HepG2 (cell line): ENCODE data around the gene ABL2. TPM values are rescaled to one million over a fixed set of nuclear protein-coding genes. Genes with fewer than 3 reads are reported as not detected.

Experiments
- HDAC1 ChIP-seq: sonication (generic); formaldehyde crosslinking; IDR thresholded peaks from 2 replicates; pipeline ENCODE4 v1.5.1; 2020; ENCODE audit warnings: mild to moderate bottlenecking, missing genetic modification reagents
- HOXA5 ChIP-seq: sonication (generic); formaldehyde crosslinking; IDR thresholded peaks from 2 replicates; pipeline ENCODE4 v1.4.0; 2020; ENCODE audit warnings: missing genetic modification reagents
- JUN ChIP-seq: sonication (generic); formaldehyde crosslinking; IDR thresholded peaks from 2 replicates; pipeline ENCODE4 v1.4.0; 2020; ENCODE audit warnings: mild to moderate bottlenecking, missing genetic modification reagents
- MAF1 ChIP-seq: sonication (generic); formaldehyde crosslinking; IDR thresholded peaks from 2 replicates; pipeline ENCODE4 v1.5.0; 2020; ENCODE audit warnings: missing genetic modification reagents, borderline replicate concordance
- TRIM24 ChIP-seq: sonication (generic); formaldehyde crosslinking; IDR thresholded peaks from 2 replicates; pipeline ENCODE4 v1.8.0; 2022; ENCODE audit warnings: mild to moderate bottlenecking, missing genetic modification reagents
- ZNF335 ChIP-seq: sonication (generic); formaldehyde crosslinking; IDR thresholded peaks from 2 replicates; pipeline ENCODE4 v1.4.0; 2020; ENCODE audit warnings: missing genetic modification reagents
- ZNF337 ChIP-seq: sonication (generic); formaldehyde crosslinking; IDR thresholded peaks from 2 replicates; pipeline ENCODE4 v1.5.1; 2020; ENCODE audit warnings: missing genetic modification reagents, low read depth, mild to moderate bottlenecking, borderline replicate concordance
- ZNF773 ChIP-seq: sonication (generic); formaldehyde crosslinking; IDR thresholded peaks from 2 replicates; pipeline ENCODE4 v1.4.0; 2020; ENCODE audit warnings: missing genetic modification reagents, borderline replicate concordance
- polyA plus RNA-seq, 8 experiments: library from polyadenylated mRNA; depleted of rRNA in 3 of 8; stranded (reverse) in 7 of 8; unstranded in 1 of 8; fragments of >200 nt; fragmentation: Illumina TruSeq in 4 of 8; extraction: Trizol in 4 of 8; gene quantifications; 2 replicates each; pipeline versions ENCODE4 v1.2.1 to v1.2.3, GENCODE V29; 2011 to 2016; ENCODE audit warnings: low read depth in 4 of 8, missing spikeins in 1 of 8, mixed read lengths in 1 of 8; ENCODE audit not compliant: insufficient read depth in 1 of 8
- total RNA-seq, 5 experiments: library from RNA; depleted of rRNA; stranded (reverse); fragments of >200 nt; fragmentation: Illumina TruSeq; extraction: Trizol; gene quantifications; 2 replicates each; pipeline ENCODE4 v1.2.3, GENCODE V29; 2016; ENCODE audit warnings: low read depth in 1 of 5
- TF ChIP-seq, protein P1 (sequence below): IDR thresholded peaks from 2 replicates; pipeline ENCODE4 v1.6.1; 2018; ENCODE audit warnings: missing genetic modification reagents
- TF ChIP-seq, protein P2 (sequence below): sonication (generic); formaldehyde crosslinking; IDR thresholded peaks from 2 replicates; pipeline ENCODE4 v1.4.0; 2020; ENCODE audit warnings: missing genetic modification reagents, low read depth, mild to moderate bottlenecking, borderline replicate concordance
- TF ChIP-seq, protein P3 (sequence below): IDR thresholded peaks from 2 replicates; pipeline ENCODE4 v1.6.1; 2016; ENCODE audit warnings: missing biosample characterization, missing genetic modification reagents, low read depth
- TF ChIP-seq, protein P4 (sequence below): sonication (generic); formaldehyde crosslinking; IDR thresholded peaks from 2 replicates; pipeline ENCODE4 v1.4.0; 2020; ENCODE audit warnings: mild to moderate bottlenecking, missing genetic modification reagents
- TF ChIP-seq, protein P5 (sequence below): sonication (generic); formaldehyde crosslinking; IDR thresholded peaks from 2 replicates; pipeline ENCODE4 v1.4.0; 2020; ENCODE audit warnings: low read depth, mild to moderate bottlenecking, missing genetic modification reagents
- TF ChIP-seq, protein P6 (sequence below): fragments of 450-650 bp; IDR thresholded peaks from 2 replicates; pipeline ENCODE4 v1.6.1; 2016
- TF ChIP-seq, protein P7 (sequence below): sonication (generic); formaldehyde crosslinking; IDR thresholded peaks from 2 replicates; pipeline ENCODE4 v1.9.0; 2021; ENCODE audit warnings: missing genetic modification reagents, mild to moderate bottlenecking, borderline replicate concordance
- TF ChIP-seq, protein P8 (sequence below): sonication (generic); formaldehyde crosslinking; IDR thresholded peaks from 2 replicates; pipeline ENCODE4 v1.4.0; 2020; ENCODE audit warnings: mild to moderate bottlenecking, missing genetic modification reagents, borderline replicate concordance

Gene ABL2
- total and polyA plus RNA-seq, 2 of the 13 experiments (the other 11 are each of a cell fraction or from before 2014, with no cell fraction given), result 5.8 to 6.0 TPM

DNA sequence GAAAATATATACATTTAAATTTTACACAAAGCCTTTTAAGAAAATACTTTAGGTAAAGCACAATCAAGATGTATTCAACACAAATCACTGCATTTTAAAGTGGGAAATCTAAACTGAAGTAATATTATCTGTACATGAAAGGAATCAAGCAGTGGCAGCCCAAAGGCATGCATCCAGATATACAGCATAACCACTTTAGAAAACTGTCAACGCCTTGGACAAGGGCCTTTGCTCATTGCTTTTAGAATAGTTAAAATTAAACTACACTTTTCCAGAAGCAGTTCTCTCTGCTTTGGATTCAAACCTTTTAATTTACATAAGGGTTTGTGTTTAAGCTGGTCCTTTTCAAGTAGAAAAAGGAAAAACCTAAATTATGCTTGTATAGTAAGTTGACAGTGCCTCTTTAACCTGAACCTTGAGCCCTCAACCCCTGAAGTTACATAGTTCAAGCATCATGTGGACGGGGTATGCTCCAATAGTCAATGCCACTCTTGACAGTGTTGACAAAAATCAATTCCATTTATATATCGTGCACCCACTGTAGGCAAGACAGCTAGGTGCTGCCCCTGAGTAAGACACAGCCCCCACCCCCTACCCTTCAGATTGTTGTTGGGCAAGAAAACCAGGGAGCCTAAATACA is 124.7 kb downstream of the ABL2 start (continued):
- TF ChIP-seq, protein P1, sequence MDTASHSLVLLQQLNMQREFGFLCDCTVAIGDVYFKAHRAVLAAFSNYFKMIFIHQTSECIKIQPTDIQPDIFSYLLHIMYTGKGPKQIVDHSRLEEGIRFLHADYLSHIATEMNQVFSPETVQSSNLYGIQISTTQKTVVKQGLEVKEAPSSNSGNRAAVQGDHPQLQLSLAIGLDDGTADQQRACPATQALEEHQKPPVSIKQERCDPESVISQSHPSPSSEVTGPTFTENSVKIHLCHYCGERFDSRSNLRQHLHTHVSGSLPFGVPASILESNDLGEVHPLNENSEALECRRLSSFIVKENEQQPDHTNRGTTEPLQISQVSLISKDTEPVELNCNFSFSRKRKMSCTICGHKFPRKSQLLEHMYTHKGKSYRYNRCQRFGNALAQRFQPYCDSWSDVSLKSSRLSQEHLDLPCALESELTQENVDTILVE (CRISPR knock-in tag), result 0 out of 2 replicates have a peak, but pooled peaks have one; percentile 59
- TF ChIP-seq ZNF337 (CRISPR knock-in tag) (no peak), HOXA5 (CRISPR knock-in tag) (no peak), HDAC1 (CRISPR knock-in tag) (peak; percentile 93), ZNF773 (CRISPR knock-in tag) (no peak), MAF1 (CRISPR knock-in tag) (no peak), JUN (CRISPR knock-in tag) (no peak), ZNF335 (CRISPR knock-in tag) (peak; percentile 7; the same call in 1 of the 2 replicates), TRIM24 (CRISPR knock-in tag) (no peak)
- TF ChIP-seq, protein P2, sequence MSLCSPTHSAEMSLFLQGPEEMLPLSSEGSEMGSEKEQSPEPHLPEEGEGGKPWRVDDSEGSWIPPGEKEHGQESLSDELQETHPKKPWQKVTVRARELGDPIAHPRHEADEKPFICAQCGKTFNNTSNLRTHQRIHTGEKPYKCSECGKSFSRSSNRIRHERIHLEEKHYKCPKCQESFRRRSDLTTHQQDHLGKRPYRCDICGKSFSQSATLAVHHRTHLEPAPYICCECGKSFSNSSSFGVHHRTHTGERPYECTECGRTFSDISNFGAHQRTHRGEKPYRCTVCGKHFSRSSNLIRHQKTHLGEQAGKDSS (CRISPR knock-in tag), result no peak; the same call in 1 of the 2 replicates
- TF ChIP-seq, protein P3, sequence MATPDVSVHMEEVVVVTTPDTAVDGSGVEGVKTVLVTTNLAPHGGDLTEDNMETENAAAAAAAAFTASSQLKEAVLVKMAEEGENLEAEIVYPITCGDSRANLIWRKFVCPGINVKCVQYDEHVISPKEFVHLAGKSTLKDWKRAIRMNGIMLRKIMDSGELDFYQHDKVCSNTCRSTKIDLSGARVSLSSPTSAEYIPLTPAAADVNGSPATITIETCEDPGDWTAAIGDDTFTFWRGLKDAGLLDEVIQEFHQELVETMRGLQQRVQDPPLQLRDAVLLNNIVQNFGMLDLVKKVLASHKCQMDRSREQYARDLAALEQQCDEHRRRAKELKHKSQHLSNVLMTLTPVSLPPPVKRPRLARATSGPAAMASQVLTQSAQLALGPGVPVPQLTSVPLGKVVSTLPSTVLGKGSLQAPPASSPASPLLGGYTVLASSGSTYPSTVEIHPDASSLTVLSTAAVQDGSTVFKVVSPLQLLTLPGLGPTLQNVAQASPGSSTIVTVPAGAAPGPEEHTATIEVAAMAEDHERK (CRISPR knock-in tag), result no peak
- TF ChIP-seq, protein P4, sequence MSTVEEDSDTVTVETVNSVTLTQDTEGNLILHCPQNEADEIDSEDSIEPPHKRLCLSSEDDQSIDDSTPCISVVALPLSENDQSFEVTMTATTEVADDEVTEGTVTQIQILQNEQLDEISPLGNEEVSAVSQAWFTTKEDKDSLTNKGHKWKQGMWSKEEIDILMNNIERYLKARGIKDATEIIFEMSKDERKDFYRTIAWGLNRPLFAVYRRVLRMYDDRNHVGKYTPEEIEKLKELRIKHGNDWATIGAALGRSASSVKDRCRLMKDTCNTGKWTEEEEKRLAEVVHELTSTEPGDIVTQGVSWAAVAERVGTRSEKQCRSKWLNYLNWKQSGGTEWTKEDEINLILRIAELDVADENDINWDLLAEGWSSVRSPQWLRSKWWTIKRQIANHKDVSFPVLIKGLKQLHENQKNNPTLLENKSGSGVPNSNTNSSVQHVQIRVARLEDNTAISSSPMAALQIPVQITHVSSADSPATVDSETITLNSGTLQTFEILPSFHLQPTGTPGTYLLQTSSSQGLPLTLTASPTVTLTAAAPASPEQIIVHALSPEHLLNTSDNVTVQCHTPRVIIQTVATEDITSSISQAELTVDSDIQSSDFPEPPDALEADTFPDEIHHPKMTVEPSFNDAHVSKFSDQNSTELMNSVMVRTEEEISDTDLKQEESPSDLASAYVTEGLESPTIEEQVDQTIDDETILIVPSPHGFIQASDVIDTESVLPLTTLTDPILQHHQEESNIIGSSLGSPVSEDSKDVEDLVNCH (CRISPR knock-in tag), result no peak
- TF ChIP-seq, protein P5, sequence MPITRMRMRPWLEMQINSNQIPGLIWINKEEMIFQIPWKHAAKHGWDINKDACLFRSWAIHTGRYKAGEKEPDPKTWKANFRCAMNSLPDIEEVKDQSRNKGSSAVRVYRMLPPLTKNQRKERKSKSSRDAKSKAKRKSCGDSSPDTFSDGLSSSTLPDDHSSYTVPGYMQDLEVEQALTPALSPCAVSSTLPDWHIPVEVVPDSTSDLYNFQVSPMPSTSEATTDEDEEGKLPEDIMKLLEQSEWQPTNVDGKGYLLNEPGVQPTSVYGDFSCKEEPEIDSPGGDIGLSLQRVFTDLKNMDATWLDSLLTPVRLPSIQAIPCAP, result no peak
- TF ChIP-seq, protein P6, sequence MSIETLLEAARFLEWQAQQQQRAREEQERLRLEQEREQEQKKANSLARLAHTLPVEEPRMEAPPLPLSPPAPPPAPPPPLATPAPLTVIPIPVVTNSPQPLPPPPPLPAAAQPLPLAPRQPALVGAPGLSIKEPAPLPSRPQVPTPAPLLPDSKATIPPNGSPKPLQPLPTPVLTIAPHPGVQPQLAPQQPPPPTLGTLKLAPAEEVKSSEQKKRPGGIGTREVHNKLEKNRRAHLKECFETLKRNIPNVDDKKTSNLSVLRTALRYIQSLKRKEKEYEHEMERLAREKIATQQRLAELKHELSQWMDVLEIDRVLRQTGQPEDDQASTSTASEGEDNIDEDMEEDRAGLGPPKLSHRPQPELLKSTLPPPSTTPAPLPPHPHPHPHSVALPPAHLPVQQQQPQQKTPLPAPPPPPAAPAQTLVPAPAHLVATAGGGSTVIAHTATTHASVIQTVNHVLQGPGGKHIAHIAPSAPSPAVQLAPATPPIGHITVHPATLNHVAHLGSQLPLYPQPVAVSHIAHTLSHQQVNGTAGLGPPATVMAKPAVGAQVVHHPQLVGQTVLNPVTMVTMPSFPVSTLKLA, result peak; percentile 12; the same call in 1 of the 2 replicates
- TF ChIP-seq, protein P7, sequence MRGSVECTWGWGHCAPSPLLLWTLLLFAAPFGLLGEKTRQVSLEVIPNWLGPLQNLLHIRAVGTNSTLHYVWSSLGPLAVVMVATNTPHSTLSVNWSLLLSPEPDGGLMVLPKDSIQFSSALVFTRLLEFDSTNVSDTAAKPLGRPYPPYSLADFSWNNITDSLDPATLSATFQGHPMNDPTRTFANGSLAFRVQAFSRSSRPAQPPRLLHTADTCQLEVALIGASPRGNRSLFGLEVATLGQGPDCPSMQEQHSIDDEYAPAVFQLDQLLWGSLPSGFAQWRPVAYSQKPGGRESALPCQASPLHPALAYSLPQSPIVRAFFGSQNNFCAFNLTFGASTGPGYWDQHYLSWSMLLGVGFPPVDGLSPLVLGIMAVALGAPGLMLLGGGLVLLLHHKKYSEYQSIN (CRISPR knock-in tag), result no peak
- TF ChIP-seq, protein P8, sequence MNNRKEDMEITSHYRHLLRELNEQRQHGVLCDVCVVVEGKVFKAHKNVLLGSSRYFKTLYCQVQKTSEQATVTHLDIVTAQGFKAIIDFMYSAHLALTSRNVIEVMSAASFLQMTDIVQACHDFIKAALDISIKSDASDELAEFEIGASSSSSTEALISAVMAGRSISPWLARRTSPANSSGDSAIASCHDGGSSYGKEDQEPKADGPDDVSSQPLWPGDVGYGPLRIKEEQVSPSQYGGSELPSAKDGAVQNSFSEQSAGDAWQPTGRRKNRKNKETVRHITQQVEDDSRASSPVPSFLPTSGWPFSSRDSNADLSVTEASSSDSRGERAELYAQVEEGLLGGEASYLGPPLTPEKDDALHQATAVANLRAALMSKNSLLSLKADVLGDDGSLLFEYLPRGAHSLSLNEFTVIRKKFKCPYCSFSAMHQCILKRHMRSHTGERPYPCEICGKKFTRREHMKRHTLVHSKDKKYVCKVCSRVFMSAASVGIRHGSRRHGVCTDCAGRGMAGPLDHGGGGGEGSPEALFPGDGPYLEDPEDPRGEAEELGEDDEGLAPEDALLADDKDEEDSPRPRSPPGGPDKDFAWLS (CRISPR knock-in tag), result no peak
